Right hindlimb (tissue), 1 donor: ENCODE measurements around the gene APOC3.

Experiments used
- DNase-seq: peaks from one replicate; pipeline ENCODE4 v3.0.0-alpha.2; 2018

The APOC3 gene

DNA sequence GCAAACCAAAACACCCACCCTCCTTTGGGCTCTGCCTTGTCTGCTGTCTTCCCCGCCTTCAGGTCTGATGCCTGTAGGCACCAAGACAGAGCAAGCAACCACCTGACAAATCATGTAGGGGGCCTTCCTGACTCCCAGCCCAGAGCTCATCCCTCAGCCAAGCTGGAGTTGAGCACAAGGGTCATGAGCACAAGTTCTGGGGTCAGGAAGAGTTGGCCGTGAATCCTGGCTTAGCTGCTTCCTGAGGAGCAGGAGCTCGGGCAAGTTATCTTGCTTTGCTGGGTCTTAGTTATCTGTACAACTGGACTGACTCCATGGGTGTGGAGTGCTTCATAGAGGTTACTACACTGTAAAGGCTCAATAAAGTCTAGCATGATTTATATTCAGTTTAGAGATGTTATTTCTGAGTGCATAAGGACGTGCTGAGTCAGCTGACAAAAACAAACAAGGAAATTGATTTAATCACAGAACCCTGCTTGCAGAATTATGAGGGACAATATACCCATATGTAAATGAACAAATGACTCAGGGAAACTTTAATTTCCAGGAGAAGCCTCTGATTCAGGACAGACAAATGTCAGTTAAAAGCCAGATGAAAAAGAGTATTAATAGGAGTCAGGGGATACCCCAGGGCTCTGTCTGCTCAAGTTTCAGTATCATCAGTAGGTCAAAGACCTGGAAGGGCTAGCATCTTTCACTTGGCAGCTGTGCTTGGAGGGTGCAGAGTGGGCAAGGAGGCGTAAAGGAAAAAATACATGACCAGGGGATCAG is 22.7 kb downstream of the APOC3 start:
- DNase-seq = no peak

DNA sequence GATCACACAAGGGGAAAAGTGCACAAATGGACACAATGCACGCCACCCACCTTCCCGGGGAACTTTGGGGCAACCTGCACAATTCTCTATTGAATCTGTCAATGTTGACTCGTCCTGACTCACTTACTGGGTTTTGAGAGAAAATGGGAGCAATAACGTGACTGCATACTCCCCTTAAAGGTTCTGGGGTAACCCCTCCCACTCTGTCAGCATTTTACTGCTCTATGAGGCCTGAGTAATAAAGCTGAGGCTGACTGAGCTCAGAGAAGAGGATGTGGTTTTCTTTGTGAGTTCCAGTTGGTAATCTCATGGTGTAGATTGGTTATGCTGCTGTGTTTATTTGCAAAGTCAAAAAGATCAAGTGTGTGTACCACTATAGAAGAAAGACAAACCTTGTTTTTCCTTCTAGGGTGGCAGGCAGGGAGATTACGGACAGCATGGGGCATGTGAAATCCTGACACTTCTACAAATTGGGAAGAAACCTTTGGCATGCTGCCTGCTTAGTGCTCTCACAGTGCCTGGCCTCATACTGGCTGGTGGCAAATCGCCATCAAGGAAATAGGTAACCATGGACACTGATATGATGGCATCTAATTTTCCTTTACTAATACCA is 23.9 kb downstream of the APOC3 start:
- no peak for DNase-seq

DNA sequence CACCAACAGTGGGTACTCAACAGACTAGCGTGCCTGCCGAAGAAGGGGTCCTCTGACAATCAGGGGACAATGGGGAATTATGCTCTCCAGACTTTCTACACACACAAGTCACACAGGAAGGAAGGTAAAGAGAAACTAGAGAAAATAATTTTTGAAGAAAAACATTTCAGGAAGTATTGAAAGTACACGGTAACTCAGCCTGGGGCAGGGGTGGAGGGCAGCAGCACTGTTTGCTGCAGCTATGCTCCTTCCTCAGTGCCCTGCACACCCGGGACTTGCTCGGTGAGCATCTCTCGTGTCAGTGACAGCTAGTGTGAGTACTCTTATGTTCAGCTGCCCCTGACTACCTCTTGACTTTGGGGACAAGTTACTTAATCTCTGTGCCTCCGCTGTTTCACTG is 25.7 kb downstream of the APOC3 start:
- no peak for DNase-seq

DNA sequence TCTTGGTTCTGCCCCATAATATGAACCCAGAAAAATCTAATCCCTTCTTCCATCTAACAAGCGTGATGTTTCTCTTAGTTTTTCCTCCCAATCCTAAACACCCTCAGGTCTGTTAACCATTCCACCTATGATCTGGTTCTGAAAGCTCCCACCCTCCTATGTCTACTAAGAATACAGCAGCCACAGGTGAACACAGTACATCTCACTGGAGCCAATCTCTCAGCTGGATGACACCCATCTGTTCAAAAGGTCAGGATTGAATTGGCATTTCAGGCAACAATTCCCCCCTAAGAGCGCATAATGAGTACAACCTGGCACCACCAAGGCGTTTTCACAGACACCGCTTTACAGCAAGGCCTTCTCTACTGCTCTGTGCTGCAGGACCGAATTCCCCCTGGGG is 26.7 kb downstream of the APOC3 start:
- no peak for DNase-seq

DNA sequence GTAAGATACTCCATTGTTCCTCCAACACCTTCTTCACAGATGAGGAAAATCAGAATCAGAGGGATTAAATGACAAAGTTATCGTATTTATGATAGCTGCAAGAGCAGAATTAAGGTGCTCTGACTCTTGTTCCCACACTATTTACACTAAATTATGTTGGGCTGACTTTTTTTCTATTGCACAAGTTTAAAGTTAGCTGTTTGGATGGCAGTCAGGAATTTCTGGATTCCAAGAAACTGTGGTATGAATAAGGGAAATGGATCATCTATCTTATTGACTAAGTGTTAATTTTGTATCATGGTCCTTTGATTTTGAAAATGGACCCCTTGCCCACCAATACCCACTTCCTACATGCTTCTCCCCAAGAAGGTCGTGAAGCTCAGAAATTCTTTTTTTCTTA is 27.6 kb downstream of the APOC3 start:
- no peak for DNase-seq

DNA sequence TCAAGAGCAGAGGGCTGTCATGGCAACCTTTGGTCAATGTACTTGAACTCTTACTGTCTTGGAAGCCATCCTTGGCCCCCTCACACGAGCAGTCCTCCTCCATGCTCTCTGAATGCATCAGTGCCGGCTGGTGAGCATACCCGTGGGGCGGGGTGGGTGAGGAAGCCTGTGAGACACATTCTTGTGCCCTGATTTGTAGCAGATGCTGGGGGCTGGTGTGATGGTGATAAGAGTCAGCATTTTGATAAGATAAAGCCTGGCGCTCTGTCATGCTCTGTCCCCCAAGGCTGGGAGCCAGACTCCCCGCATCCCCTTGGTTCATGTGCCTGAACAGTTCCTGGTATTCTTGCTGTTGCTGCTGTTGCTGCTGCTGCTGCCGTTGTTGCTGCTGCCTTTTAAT is 28.2 kb downstream of the APOC3 start:
- DNase-seq = no peak

DNA sequence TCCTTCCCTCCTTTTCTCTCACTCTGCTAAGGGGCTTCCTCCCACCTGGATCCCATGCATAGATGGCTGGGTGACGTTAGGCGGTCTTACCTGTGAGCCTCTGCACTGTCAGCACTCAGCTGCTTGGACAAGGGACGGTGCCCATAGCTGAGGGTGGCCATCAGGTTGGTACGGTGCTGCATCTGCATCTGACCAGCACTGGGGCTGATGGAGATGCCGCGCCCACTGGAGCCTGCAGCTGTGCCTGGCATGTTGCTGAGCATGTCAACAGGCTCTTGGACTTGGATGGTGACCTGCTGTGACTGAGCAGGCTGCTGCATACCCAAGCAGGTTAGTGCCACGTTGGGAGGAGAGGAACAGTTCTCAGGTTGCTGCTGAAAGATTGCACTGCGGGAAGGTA is 29.5 kb downstream of the APOC3 start:
- no peak for DNase-seq

DNA sequence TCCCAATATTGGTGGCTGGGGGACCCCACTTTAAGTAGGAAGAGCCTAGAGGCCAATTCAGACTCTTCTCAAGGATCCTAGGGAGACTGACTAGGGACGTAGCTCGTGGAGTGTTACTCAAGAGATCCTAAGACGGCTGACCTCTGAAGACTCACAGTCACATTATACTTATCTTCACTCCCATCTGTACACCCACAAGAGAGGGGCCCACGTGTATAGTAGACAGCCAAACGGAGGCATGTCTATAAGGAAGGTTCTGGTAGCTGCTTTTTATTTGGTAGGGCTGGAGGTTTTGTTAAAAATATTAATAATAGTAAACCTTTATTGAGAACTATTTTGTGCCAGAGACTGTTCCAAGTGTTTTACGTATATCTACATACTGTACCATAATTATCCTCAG is 30.6 kb downstream of the APOC3 start:
- DNase-seq = no peak

DNA sequence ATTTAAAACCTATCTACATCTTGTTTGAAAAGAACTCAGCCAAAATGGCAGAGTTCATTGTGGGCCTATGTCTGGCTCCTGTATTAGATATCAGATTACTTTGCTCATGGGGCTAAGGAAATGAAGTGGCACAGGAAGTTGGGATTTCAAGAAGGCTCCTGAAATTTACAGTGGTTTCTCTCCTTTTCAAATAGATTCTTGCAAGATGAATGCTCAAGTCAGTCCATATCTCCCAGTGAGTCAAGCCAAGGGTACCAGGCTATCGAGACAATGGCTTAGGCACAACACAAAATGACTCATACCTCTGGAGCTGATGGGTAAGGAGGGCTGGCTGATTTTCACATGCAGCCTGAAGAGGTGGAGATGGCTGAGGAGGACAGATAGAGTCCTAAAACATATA is 31.8 kb downstream of the APOC3 start:
- no peak for DNase-seq

DNA sequence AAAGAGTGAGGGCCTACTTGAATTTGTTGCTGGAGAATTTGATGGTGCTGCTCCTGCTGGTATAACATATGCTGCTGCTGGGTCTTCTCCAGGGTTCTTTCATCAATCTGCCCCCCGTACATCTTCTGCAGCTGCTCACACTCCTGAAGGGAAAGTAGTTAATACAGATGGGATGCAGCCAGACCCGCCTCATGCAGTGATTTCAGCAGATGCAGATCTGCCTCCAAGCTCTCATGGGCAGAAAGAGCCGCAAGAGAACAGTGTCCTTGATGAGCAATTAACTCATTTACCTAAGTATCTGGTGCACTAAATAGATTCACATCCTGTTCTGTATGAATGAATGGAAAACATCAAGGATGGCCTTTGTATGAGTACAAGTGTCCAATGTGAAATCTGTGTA is 32.5 kb downstream of the APOC3 start:
- no peak for DNase-seq

DNA sequence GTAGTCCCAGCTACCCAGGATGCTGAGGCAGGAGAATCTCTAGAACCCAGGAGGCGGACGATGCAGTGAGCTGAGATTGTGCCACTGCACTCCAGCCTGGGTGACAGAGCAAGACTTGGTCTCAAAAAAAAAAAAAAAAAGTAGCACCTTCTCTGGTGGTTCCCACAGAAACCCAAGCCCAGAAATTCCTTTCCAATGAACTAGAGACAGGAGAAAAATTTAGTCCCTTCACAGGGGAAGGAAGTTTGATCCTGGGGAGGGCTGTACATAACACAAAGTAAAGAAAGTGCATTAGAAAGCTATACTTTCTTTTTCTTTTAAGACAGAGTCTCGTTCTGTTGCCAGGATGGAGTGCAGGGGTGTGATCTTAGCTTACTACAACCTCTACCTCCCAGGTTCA is 33.2 kb downstream of the APOC3 start:
- DNase-seq = no peak

DNA sequence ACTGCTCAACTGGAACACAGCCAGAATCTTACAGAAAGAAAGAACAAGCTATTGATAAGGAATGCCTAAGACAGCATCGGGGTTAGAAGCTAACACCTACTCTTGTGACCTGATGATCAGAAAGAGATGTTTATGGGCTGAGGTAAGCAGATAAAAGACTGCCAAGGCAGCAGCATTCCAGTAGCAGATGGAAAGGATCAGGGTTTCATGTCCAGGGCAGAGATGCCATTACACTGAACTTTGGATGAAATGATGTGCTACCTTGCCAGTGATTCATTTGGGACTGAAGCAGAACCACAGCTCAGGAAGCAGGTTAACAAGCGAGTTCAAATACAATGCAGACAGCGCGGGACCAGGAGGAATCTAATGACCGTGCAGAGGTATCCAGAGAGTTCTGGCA is 34.8 kb downstream of the APOC3 start:
- no peak for DNase-seq

DNA sequence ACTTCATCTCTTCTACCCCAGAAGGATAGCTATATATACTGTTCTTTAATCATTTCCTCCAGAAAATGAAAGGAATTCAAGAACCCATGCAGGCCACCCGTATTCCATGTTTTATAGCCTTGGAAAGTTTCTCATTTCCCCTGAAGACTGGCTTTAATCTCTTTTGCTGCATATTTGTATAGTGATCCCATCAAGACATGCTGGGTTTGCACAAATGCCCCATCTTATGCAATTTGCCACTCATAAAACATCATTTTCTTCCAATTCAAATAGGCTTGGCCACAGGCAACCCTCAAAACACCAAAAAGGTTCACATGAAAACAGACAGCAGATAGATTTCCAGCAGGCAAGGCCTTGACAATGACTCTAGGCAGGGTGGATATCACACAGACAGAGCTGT is 36.0 kb downstream of the APOC3 start:
- DNase-seq = no peak

DNA sequence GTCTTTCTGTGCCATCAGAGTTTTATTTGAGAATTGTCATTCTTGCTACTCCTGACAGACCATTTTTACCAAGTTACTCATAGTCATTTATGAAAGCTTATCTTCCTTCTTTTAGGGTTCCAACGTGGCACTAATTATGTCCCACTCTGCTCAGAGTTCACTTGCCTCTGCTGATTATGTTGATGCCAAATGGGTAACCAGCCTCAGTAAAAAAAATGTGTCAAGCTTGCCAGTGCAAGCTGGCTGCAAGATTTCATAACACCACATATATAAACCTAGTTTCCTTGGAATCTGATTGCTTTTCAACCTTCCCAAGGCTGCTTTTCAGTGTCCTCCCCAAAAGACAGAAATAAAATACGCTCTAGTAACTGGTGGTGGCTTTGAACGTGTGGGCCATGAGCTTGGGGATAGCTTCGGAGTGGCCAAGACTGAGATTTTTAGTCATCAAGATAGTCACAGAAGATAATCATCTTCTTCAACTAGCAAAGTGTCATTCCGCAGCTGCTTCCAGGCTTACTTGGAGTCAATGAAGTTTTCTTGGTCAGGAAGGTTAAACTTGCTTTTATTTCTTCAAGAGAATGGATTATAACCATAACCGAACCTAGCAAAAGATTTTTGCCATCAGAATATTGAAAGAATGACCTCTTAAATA is 37.2 kb downstream of the APOC3 start:
- no peak for DNase-seq

DNA sequence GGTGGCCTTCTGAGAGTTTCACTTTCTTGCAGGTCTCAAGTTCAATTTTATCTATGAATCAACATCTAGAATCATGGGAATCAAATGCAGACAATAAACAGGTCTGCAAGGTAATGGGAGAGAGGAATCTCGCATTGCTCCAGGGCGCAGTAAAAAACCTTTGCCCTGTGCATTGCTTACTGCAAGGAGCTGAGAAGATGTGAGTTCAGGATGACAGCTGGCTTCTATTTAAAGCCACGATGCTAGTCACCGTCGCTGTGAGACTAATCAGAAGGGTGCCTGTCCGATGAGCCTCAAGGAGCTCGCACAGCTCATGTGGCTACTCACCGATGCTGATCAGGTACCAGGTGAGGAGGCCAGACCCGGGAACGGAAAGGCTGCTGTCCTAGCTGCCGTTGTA is 37.9 kb downstream of the APOC3 start:
- no peak for DNase-seq

DNA sequence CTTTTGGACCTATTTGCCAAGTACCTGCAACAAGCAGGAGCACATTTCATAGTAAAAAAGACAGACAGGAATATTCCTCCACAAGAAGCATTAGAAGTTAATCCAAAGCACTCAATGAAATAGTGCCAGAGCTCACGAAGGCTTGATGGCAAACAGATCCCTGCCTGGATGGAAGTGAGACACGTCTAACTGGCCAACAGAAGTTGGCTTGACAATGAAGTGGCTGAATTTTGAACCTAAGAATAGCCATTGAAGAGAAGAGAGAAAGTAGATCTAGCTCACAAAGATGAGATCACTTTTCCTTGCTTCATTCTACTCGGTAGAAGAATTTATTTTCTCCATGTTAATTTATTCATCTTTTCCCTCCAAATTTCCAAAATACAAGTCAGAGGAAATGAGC is 38.4 kb downstream of the APOC3 start:
- no peak for DNase-seq

DNA sequence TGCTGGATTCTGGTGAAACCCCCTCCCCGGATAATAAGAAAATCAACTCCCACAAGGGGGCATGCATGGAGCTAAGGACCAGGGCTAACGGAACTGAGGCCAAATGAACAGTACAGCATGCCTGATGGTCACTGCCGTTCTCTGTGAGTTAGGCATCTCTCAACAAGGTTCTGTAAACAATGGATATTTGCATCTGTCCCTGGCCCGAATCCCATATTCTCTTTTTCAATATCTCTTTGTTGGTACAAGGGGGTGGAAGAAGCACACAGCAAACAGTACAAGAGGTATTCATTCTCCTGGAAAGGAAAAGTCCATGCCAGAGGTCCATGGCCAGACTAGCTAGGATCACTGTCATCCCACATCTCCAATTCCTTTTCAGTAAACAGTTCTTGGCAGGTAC is 39.9 kb downstream of the APOC3 start:
- DNase-seq = no peak

DNA sequence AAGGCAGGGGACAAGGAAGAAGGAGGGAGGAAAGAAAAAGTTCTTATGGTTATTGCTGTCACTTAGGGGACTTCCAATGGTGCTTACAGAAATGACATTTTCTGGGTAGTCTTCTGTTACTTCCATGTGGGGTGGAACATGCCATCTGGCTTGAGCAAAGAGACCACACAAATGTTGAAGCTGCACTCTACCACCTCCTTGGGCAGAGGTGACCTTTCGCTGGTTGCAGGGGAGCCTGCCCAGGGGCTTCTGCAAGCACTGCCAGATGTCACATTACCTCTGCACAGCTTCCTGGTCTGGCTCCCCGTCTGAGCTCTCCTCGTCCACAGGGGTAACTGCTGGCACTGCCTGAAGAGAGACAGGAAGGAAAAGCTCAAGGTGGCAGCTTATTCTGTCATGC is 40.3 kb downstream of the APOC3 start:
- DNase-seq = no peak

DNA sequence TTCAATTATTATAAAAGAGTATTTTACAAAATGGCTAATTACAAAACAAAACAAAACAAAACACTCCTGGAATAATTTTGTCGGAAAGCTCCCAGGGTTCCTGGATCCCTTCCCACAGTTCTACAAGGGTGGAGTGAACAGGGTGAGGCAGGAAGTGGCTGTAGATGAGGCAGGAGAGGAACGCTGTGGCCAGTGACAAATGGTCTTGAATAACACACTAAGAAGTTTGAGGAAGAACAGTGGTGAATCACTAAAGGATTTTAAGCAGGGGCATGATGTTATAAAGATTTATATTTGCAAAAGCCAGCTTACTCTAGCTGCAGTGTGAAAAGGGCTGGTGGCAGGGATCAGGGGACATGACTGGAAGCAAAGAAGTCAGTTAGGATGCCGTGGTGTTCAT is 41.5 kb downstream of the APOC3 start:
- DNase-seq = no peak

DNA sequence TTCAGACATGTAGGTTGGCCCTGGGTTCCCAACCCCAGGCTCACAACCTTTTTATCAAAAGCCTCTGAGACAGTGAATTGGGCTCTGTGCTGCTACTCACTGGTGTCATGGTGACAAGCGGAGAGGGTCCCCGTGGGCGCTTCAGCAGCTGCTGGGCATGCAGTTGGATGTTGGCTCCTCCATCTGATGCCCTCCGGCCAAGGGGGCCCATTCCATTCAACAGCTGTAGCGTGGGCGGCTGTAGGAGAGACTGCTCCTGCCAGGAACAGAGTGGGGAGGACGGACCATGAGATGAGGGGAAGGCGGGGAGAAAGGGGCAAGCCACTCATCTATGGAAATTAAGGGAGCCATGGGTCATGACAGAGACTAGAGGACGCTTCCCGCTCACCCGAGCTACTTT is 43.7 kb downstream of the APOC3 start:
- no peak for DNase-seq

DNA sequence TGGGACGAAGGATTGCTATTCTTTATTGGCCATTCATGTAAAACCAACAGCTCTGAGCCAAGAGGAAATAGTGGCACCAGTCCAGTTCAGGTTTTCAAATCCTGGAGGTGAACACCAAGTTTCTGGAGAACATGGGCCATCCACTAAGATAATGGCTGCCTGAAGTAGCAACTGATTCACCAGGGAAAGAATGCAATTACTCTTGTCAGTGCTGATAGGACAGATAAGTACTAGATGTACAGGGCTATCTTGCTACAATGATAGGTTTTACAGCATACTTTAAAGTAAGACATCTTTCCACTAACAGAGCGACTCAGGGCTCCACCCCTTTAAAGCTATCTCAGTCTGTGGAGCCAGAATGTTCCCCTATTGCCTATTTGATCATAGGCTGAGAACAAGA is 44.5 kb downstream of the APOC3 start:
- DNase-seq = no peak

DNA sequence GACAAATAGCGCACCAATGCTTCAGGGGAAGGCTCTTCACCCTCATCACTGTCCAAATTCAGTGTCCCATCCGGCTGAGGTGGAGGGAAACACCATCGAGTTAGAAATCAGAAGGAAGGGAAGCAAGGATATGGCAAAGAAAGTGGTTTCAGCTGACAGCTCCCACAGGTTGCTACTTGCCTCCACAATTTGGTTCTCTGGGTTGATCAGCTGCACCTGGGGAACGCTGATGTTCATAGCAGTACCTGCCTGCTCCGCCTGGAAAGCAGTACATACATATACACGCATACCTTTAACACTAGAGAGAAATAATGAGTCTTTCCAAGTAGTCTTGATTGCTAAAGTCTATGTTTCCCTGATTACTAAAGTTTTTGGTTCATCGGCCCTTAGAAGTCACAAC is 45.5 kb downstream of the APOC3 start:
- no peak for DNase-seq

DNA sequence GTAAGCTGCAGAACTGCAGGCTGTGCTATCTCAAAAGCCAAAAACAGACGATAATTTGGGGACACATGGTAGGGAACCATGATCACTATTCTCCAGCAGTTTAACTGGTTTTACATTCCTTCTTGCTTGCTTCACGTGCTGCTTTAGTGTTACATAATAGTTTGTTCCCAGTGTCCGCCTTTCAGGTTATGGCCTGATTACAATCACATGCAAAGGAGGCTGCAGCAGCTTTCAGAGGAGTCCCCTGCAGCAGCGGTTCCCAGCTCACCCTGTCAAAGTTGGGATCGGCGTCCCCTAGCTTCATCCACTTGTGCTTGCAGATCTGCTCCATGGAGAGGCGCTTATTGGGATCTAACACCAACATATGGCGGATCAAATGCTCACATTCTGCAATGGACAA is 46.9 kb downstream of the APOC3 start:
- no peak for DNase-seq

DNA sequence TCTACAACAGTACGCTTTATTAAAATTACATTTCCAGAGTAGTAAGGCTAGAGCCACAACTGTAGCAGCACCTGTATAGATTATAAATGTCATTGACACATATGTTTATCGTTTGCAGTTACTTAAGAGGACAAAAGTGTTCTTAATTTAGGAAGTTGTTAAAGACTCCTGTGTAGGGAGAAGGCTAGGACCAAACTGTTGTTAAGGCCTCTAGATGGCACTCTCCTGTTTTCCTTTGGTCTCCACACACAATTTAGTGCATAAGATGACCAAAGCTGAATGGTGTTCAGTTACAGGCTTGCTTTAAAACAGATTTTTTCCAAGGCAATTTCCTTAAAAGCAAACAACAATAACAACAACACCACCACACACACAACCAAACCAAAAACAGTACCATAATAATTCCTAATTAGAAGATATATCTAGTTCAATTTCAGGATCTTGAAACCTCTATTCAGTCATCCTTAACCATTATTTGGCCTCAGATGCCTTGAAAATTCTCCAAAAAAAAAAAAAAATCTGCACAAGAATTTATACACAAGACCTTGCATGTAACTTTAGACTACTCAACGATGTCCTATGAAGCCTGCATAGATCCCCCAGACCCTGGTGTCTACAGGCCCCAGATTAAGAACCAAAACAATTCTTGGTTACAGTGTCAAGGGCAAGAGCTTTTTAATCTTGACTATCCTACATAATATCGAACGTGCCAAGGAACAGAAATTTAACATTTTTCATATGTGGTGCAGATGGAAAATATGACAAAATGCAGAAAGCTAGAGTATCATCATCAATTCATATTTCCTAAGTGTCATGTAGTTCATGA is 50.3 kb downstream of the APOC3 start:
- peak; percentile 36 for DNase-seq
